Neural progenitor cell (in vitro differentiated cells): Measurements from ENCODE around the gene SLAMF9. TPM values are rescaled to one million over a fixed set of nuclear protein-coding genes. Genes with fewer than 3 reads are reported as not detected.
A peak's percentile ranks its signal among the peaks of the same experiment; 100 is the strongest.

ENCODE experiments used
- DNase-seq: peaks from one replicate; pipeline ENCODE4 v3.0.0-alpha.2; 2016; ENCODE audit warnings: low spot score
- H2AFZ ChIP-seq: fragments of 200-600 bp; sonication (generic); replicated peaks from 2 replicates; pipeline ENCODE4 v1.6.1; 2016; ENCODE audit warnings: antibody characterized with exemption
- H3F3A ChIP-seq: fragments of 200-600 bp; sonication (generic); 2 replicates; pipeline ENCODE4 v1.6.1; 2016; ENCODE audit warnings: antibody characterized with exemption, low read depth
- H3K27ac ChIP-seq: fragments of 200-600 bp; sonication (generic); 2 replicates; pipeline ENCODE4 v1.5.1; 2016; ENCODE audit warnings: mild to moderate bottlenecking
- H3K27me3 ChIP-seq: fragments of 200-600 bp; sonication (generic); 2 replicates; pipeline ENCODE4 v1.6.1; 2016; ENCODE audit warnings: mild to moderate bottlenecking, moderate library complexity
- H3K36me3 ChIP-seq: fragments of 200-600 bp; sonication (generic); 2 replicates; pipeline ENCODE4 v1.5.1; 2016
- H3K4me1 ChIP-seq: fragments of 200-600 bp; sonication (generic); 2 replicates; pipeline ENCODE4 v1.6.1; 2016; ENCODE audit warnings: mixed run types
- H3K4me2 ChIP-seq: fragments of 200-600 bp; sonication (generic); 2 replicates; pipeline ENCODE4 v1.6.1; 2016
- H3K4me3 ChIP-seq: fragments of 200-600 bp; sonication (generic); 2 replicates; pipeline ENCODE4 v1.5.1; 2016
- H3K79me2 ChIP-seq: fragments of 200-600 bp; sonication (generic); 2 replicates; pipeline ENCODE4 v1.6.1; 2016; ENCODE audit warnings: low read depth
- H3K9ac ChIP-seq: fragments of 200-600 bp; sonication (generic); 2 replicates; pipeline ENCODE4 v1.6.1; 2016
- H3K9me3 ChIP-seq: fragments of 200-600 bp; sonication (generic); 2 replicates; pipeline ENCODE4 v1.5.1; 2016; ENCODE audit warnings: low read depth
- H4K20me1 ChIP-seq: fragments of 200-600 bp; sonication (generic); 2 replicates; pipeline ENCODE4 v1.6.1; 2016; ENCODE audit warnings: low read depth
- H3K27ac Mint-ChIP-seq: 3 replicates; pipeline ENCODE4 v1.8.0; 2021; ENCODE audit warnings: mixed read lengths
- H3K27me3 Mint-ChIP-seq: 2 replicates; pipeline ENCODE4 v1.8.0; 2022; ENCODE audit warnings: low read depth, mild to moderate bottlenecking, inconsistent platforms, moderate library complexity, mixed read lengths; ENCODE audit not compliant: insufficient read depth
- H3K36me3 Mint-ChIP-seq: 3 replicates; pipeline ENCODE4 v1.8.0; 2021; ENCODE audit warnings: mixed read lengths
- H3K4me1 Mint-ChIP-seq: 3 replicates; pipeline ENCODE4 v1.8.0; 2021; ENCODE audit warnings: mixed read lengths
- H3K4me3 Mint-ChIP-seq: 3 replicates; pipeline ENCODE4 v1.8.0; 2021; ENCODE audit warnings: mild to moderate bottlenecking, moderate library complexity, mixed read lengths
- H3K9me3 Mint-ChIP-seq: 3 replicates; pipeline ENCODE4 v1.8.0; 2020; ENCODE audit warnings: mixed read lengths
- CTCF ChIP-seq: fragments of 200-600 bp; sonication (generic); IDR thresholded peaks from 2 replicates; pipeline ENCODE4 v1.5.1; 2017; ENCODE audit warnings: antibody characterized with exemption, mild to moderate bottlenecking
- EZH2 ChIP-seq: fragments of 200-600 bp; sonication (generic); IDR thresholded peaks from 2 replicates; pipeline ENCODE4 v1.6.1; 2017; ENCODE audit warnings: antibody characterized with exemption, mild to moderate bottlenecking, moderate library complexity
- EZH2phosphoT487 ChIP-seq: fragments of 200-600 bp; sonication (generic); IDR thresholded peaks from 2 replicates; pipeline ENCODE4 v1.6.1; 2017; ENCODE audit warnings: antibody characterized with exemption
- total RNA-seq: library from RNA; depleted of rRNA; stranded (reverse); fragments of >200 nt; gene quantifications from 2 replicates; pipeline ENCODE4 v1.2.3, GENCODE V29; 2015; ENCODE audit warnings: low replicate concordance

Gene SLAMF9
- total RNA-seq, 1 donor from 2014 or later = not detected

- DNase-seq = no peak
- TF ChIP-seq EZH2phosphoT487 = no peak
- no peak for TF ChIP-seq EZH2
- TF ChIP-seq CTCF = no peak
Observed at GRCh38 chr1:159970932-159971342, 16.9 kb upstream of the SLAMF9 start.

GRCh38 chr1:159968901-159969300 lies 14.9 kb upstream of the SLAMF9 start:
- TF ChIP-seq CTCF (no peak), EZH2 (no peak), EZH2phosphoT487 (no peak)
- Histone ChIP-seq H3K4me3 (no peak overlapping the region), H3K4me1 (peaks cover 13% of the 10 kb centered on the region), H3K36me3 (no peaks in the 10 kb centered on the region), H3K4me2 (no peak overlapping the region), H3K9ac (no peak overlapping the region), H3K27ac (no peak overlapping the region), H3K27me3 (peaks cover 11% of the 10 kb centered on the region), H4K20me1 (no peaks in the 10 kb centered on the region), H3K79me2 (no peaks in the 10 kb centered on the region), H2AFZ (no peak overlapping the region), H3F3A (peaks cover 13% of the 10 kb centered on the region), H3K9me3 (no peaks in the 10 kb centered on the region)
- Mint-ChIP-seq H3K36me3 (no peaks in the 10 kb centered on the region), H3K9me3 (peaks cover 3% of the 10 kb centered on the region), H3K4me1 (peaks cover 21% of the 10 kb centered on the region), H3K27me3 (peaks cover 5% of the 10 kb centered on the region), H3K4me3 (no peak overlapping the region), H3K27ac (no peak overlapping the region)
- DNase-seq = no peak

More at GRCh38 chr1:159970932-159971342, 16.9 kb upstream of the SLAMF9 start:
- H3K4me3 ChIP-seq = no peak overlapping the region
- peaks cover 11% of the 10 kb centered on the region for H3K27me3 ChIP-seq
- Mint-ChIP-seq H3K4me1 (peaks cover 5% of the 10 kb centered on the region), H3K27me3 (peaks cover 5% of the 10 kb centered on the region), H3K9me3 (peaks cover 3% of the 10 kb centered on the region), H3K27ac (peak overlapping the region; percentile 64), H3K4me3 (no peak overlapping the region), H3K36me3 (no peaks in the 10 kb centered on the region)
- no peak overlapping the region for H3K9ac ChIP-seq
- no peaks in the 10 kb centered on the region for H3K9me3 ChIP-seq
- no peak overlapping the region for H3K27ac ChIP-seq
- no peak overlapping the region for H3K4me2 ChIP-seq
- no peaks in the 10 kb centered on the region for H3K79me2 ChIP-seq
- H2AFZ ChIP-seq = no peak overlapping the region
- H3F3A ChIP-seq = no peaks in the 10 kb centered on the region
- no peaks in the 10 kb centered on the region for H3K4me1 ChIP-seq
- no peaks in the 10 kb centered on the region for H4K20me1 ChIP-seq
- H3K36me3 ChIP-seq = no peaks in the 10 kb centered on the region

GRCh38 chr1:159965263-159965662 lies 11.2 kb upstream of the SLAMF9 start:
- Mint-ChIP-seq H3K4me1 (peaks cover 17% of the 10 kb centered on the region), H3K9me3 (peaks cover 3% of the 10 kb centered on the region), H3K36me3 (no peaks in the 10 kb centered on the region), H3K27me3 (peaks cover 6% of the 10 kb centered on the region), H3K4me3 (no peak overlapping the region), H3K27ac (no peak overlapping the region)
- Histone ChIP-seq H3K9me3 (no peaks in the 10 kb centered on the region), H3K27ac (no peak overlapping the region), H3K9ac (no peak overlapping the region), H3K27me3 (peaks cover 11% of the 10 kb centered on the region), H3K4me1 (peaks cover 16% of the 10 kb centered on the region), H3F3A (peaks cover 17% of the 10 kb centered on the region), H3K79me2 (no peaks in the 10 kb centered on the region), H4K20me1 (no peaks in the 10 kb centered on the region), H3K4me2 (no peak overlapping the region), H3K36me3 (no peaks in the 10 kb centered on the region), H3K4me3 (no peak overlapping the region), H2AFZ (no peak overlapping the region)
- no peak for DNase-seq
- TF ChIP-seq EZH2phosphoT487 = no peak
- TF ChIP-seq EZH2 = no peak

- Histone ChIP-seq H4K20me1 (no peaks in the 10 kb centered on the region), H3K9me3 (no peaks in the 10 kb centered on the region), H3K9ac (no peak overlapping the region), H3K4me2 (peak overlapping the region; percentile 64), H3K79me2 (no peaks in the 10 kb centered on the region), H2AFZ (no peak overlapping the region), H3F3A (peaks cover 17% of the 10 kb centered on the region), H3K4me1 (peaks cover 16% of the 10 kb centered on the region), H3K4me3 (no peak overlapping the region), H3K27ac (no peak overlapping the region), H3K27me3 (peaks cover 11% of the 10 kb centered on the region), H3K36me3 (no peaks in the 10 kb centered on the region)
- H3K9me3 Mint-ChIP-seq = peaks cover 3% of the 10 kb centered on the region
- no peaks in the 10 kb centered on the region for H3K36me3 Mint-ChIP-seq
- TF ChIP-seq CTCF = no peak
- H3K27me3 Mint-ChIP-seq = peaks cover 6% of the 10 kb centered on the region
- no peak overlapping the region for H3K4me3 Mint-ChIP-seq
- peak; percentile 61 for DNase-seq
- peaks cover 17% of the 10 kb centered on the region for H3K4me1 Mint-ChIP-seq
- peak overlapping the region; percentile 29 for H3K27ac Mint-ChIP-seq
Observed at GRCh38 chr1:159964144-159964543, 10.1 kb upstream of the SLAMF9 start.
